ENCODE data around the gene C1orf21.

The C1orf21 gene

DNA sequence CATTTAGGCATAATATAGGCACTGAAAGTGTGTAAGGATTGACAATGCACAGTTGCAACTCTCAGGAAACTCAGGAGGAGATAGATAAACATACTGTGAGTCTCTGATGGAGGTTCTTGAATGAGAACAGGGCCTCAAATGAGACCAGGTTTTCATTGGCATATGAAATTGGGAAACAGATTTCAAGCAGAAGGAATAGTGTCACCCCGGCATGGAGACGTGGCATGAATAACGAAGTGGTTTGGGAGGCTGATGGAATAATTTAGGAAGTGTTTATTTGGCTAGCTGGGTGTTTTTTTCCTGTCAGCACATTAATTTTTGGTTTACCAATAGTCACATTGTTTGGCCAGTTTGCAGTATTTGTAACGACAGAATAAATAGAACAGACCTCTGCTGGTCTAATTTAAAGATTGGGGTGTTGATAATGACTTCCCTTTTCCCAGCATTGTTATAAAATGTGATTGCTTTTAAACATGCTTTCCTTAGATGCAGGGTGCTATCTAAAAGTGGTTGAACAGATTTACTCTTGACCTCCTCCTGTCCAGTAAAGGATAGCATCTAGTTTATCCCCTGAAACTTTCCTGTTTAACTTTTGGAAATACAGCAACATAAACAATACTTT lies 132.0 kb downstream of the C1orf21 start:
- H3K27me3 ChIP-seq: no peaks in the 10 kb centered on the region

DNA sequence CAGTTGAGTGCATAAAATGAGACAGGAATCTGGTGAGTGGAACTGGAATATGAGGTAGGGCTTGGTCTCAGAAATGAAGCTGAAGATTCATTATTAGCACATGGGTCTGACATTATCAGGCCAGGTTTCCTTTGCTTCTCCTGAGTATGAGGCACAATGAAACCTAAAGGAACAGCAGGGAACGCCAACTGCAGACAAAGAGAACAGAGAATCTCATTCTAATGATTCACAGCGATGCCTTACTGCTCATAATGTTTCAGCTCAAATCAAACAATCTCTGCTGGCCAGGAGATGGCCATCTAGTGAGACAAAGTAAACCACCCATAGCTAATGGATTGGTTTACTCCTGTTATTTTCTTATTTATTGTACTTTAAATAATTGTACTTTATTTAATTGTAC lies 133.5 kb downstream of the C1orf21 start:
- H3K4me2 ChIP-seq: no peak overlapping the region
- H3K27me3 ChIP-seq: no peaks in the 10 kb centered on the region
- H3K4me1 ChIP-seq: no peaks in the 10 kb centered on the region
- no peak overlapping the region for H3K4me3 ChIP-seq
- H4K20me1 ChIP-seq: no peaks in the 10 kb centered on the region
- no peak for TF ChIP-seq Cebpa-rat (IDR thresholded peaks at IDR 0.05)
- no peak overlapping the region for H3K27ac ChIP-seq
- H3K9ac ChIP-seq: no peak overlapping the region
- peaks cover 0 to 15% (median 4%) of the 10 kb centered on the region in 11 experiments; a peak in 4 of 22 replicates for H3K9me3 ChIP-seq (replicated peaks in 1 of 11)
- peaks cover 0 to 32% (median 0%) of the 10 kb centered on the region in 11 experiments; a peak in 3 of 22 replicates for H3K36me3 ChIP-seq

More for the DNA sequence above, 132.0 kb downstream of the C1orf21 start:
- H3K27ac ChIP-seq: no peak overlapping the region
- no peaks in the 10 kb centered on the region for H4K20me1 ChIP-seq
- H3K36me3 ChIP-seq: peaks cover 0 to 32% (median 0%) of the 10 kb centered on the region in 11 experiments; a peak in 3 of 22 replicates
- H3K9ac ChIP-seq: no peak overlapping the region
- H3K4me1 ChIP-seq: no peaks in the 10 kb centered on the region
- peaks cover 0 to 15% (median 4%) of the 10 kb centered on the region in 11 experiments; a peak in 4 of 22 replicates for H3K9me3 ChIP-seq (replicated peaks in 1 of 11)
- H3K4me2 ChIP-seq: no peak overlapping the region
- H3K4me3 ChIP-seq: no peak overlapping the region
- no peak for TF ChIP-seq Cebpa-rat (IDR thresholded peaks at IDR 0.05)

GRCh38 chr1:184524248-184524647 lies 137.4 kb downstream of the C1orf21 start:
- Histone ChIP-seq H3K9ac (no peak overlapping the region), H3K9me3 (replicated peaks in 1 of 11) (peaks cover 0 to 15% (median 0%) of the 10 kb centered on the region in 11 experiments; a peak in 4 of 22 replicates), H3K4me1 (no peaks in the 10 kb centered on the region), H3K27me3 (no peaks in the 10 kb centered on the region), H3K36me3 (peaks cover 0 to 29% (median 0%) of the 10 kb centered on the region in 11 experiments; a peak in 2 of 22 replicates), H3K4me3 (no peak overlapping the region), H4K20me1 (0 out of 22 replicates have a peak, but pooled peaks cover 0 to 8% (median 0%) of the 10 kb centered on the region in 11 experiments), H3K27ac (no peak overlapping the region), H3K4me2 (no peak overlapping the region)
- TF ChIP-seq Cebpa-rat (IDR thresholded peaks at IDR 0.05): no peak

DNA sequence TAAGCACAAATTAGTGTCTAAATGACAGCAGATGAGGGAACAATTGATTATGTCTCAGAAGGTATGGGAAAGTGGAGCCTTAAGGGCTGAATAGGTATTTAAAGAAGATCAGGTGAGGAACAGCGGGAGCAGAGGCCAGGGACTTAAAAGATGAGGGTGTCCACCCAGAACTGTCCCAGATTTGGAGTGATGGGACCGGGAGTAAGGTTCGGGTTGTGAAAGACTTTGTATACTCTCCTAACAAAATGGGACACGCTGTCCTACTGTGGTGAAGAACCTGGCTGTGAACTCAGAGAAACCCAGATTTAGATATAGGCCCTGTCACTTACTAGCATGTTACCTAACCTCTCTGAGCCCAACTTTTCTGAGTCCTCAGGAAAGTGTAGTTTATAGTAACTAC lies 140.6 kb downstream of the C1orf21 start:
- Histone ChIP-seq H3K9me3 (replicated peaks in 1 of 11) (peaks cover 0 to 12% (median 0%) of the 10 kb centered on the region in 11 experiments; a peak in 4 of 22 replicates), H3K27me3 (no peaks in the 10 kb centered on the region), H3K9ac (no peak overlapping the region), H3K4me1 (peaks cover 0 to 11% (median 1%) of the 10 kb centered on the region in 10 experiments; a peak in 10 of 20 replicates), H3K27ac (no peak overlapping the region), H3K4me3 (no peak overlapping the region), H3K36me3 (peaks cover 0 to 21% (median 0%) of the 10 kb centered on the region in 11 experiments; a peak in 2 of 22 replicates), H4K20me1 (0 out of 22 replicates have a peak, but pooled peaks cover 0 to 8% (median 0%) of the 10 kb centered on the region in 11 experiments), H3K4me2 (no peak overlapping the region)
- no peak for TF ChIP-seq Cebpa-rat (IDR thresholded peaks at IDR 0.05)

DNA sequence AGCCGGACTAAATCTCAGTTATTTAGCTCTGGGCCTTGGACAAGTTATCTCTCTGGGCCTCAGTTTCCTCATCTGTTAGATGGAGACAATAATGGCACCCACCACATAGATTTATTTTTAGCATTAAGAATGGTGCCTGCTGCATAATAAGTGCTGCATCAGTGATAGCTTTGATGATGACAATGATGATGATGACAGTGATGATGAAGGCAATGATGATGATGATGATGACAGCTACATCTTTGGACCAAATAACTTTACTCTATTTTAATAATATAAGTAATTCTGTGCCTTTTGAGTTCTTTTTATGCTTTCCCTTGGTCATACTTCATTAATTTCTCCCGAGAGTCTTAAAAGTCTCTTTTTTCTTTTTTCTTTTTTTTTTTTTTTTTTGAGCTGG lies 143.4 kb downstream of the C1orf21 start:
- Histone ChIP-seq H4K20me1 (0 out of 22 replicates have a peak, but pooled peaks cover 0 to 8% (median 0%) of the 10 kb centered on the region in 11 experiments), H3K36me3 (peaks cover 0 to 21% (median 0%) of the 10 kb centered on the region in 11 experiments; a peak in 2 of 22 replicates), H3K27me3 (no peaks in the 10 kb centered on the region), H3K4me1 (peaks cover 7 to 24% (median 12%) of the 10 kb centered on the region in 10 experiments), H3K9ac (no peak overlapping the region), H3K4me3 (no peak overlapping the region), H3K4me2 (no peak overlapping the region), H3K27ac (no peak overlapping the region), H3K9me3 (replicated peaks in 1 of 11) (no peaks in the 10 kb centered on the region)
- TF ChIP-seq Cebpa-rat (IDR thresholded peaks at IDR 0.05): no peak

DNA sequence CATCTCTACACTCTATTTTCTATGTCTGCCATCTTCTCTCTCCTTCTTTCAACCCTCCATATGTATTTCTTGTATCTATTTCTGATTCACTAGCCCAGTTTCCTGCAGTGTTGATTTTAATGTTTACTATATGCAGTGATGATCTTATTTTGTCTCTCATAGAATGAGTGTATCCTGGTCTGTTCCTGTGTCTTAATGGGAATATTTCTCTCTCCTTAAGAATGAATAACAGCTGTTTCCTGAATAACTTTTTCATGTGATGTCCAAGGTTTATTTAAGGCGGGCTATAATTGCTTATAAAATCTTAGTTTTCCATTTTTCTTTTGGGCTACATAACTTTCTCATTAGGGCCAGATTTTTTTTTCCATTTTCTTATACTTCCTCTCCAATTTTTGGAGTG lies 144.5 kb downstream of the C1orf21 start:
- H4K20me1 ChIP-seq: 0 out of 22 replicates have a peak, but pooled peaks cover 0 to 8% (median 0%) of the 10 kb centered on the region in 11 experiments
- H3K4me2 ChIP-seq: no peak overlapping the region
- no peak overlapping the region for H3K27ac ChIP-seq
- H3K27me3 ChIP-seq: no peaks in the 10 kb centered on the region
- peaks cover 0 to 8% (median 4%) of the 10 kb centered on the region in 11 experiments; a peak in 8 of 22 replicates for H3K9me3 ChIP-seq (replicated peaks in 1 of 11)
- H3K9ac ChIP-seq: no peak overlapping the region
- H3K4me3 ChIP-seq: no peak overlapping the region
- TF ChIP-seq Cebpa-rat (IDR thresholded peaks at IDR 0.05): no peak
- H3K36me3 ChIP-seq: peaks cover 0 to 32% (median 0%) of the 10 kb centered on the region in 11 experiments; a peak in 6 of 22 replicates
- peaks cover 7 to 24% (median 12%) of the 10 kb centered on the region in 10 experiments for H3K4me1 ChIP-seq

GRCh38 chr1:184532199-184532598 lies 145.4 kb downstream of the C1orf21 start:
- Histone ChIP-seq H4K20me1 (0 out of 22 replicates have a peak, but pooled peaks cover 0 to 3% (median 0%) of the 10 kb centered on the region in 11 experiments), H3K36me3 (peaks cover 0 to 32% (median 0%) of the 10 kb centered on the region in 11 experiments; a peak in 6 of 22 replicates), H3K27me3 (no peaks in the 10 kb centered on the region), H3K4me2 (peak overlapping the region in 4 of 11 experiments; percentile 47 to 69 (median 62); a peak in 6 of 22 replicates), H3K9ac (no peak overlapping the region), H3K4me1 (peaks cover 7 to 24% (median 12%) of the 10 kb centered on the region in 10 experiments), H3K9me3 (replicated peaks in 1 of 11) (peaks cover 0 to 11% (median 6%) of the 10 kb centered on the region in 11 experiments; a peak in 8 of 22 replicates), H3K27ac (no peak overlapping the region), H3K4me3 (no peak overlapping the region)
- no peak for TF ChIP-seq Cebpa-rat (IDR thresholded peaks at IDR 0.05)

DNA sequence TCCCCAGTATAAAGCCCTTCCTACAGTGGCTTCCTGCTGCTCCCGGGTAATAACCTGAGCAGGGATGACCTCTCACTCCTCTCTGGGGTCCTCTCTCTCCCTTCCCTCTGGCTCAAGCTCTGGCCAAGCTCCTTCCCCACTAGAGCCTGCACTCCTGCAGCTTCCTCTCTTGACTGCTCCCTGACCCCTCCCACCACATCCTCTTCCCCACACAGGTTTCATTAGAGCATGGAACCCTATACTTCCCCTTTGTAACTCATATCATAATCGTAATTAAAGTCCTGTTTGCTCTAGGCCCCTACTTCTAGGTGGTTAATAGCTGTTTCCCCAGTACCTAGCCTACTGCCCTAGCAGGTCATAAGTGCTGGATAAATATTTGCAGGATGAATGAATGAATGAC lies 146.2 kb downstream of the C1orf21 start:
- Histone ChIP-seq H3K4me2 (peak overlapping the region; percentile 17 to 69 (median 42); a peak in 21 of 22 replicates), H3K9ac (no peak overlapping the region), H3K4me3 (no peak overlapping the region), H4K20me1 (no peaks in the 10 kb centered on the region), H3K36me3 (peaks cover 0 to 34% (median 0%) of the 10 kb centered on the region in 11 experiments; a peak in 7 of 22 replicates), H3K27ac (no peak overlapping the region), H3K4me1 (peaks cover 7 to 24% (median 12%) of the 10 kb centered on the region in 10 experiments), H3K27me3 (no peaks in the 10 kb centered on the region), H3K9me3 (replicated peaks in 1 of 11) (peaks cover 0 to 20% (median 8%) of the 10 kb centered on the region in 11 experiments; a peak in 14 of 22 replicates)
- no peak for TF ChIP-seq Cebpa-rat (IDR thresholded peaks at IDR 0.05)

DNA sequence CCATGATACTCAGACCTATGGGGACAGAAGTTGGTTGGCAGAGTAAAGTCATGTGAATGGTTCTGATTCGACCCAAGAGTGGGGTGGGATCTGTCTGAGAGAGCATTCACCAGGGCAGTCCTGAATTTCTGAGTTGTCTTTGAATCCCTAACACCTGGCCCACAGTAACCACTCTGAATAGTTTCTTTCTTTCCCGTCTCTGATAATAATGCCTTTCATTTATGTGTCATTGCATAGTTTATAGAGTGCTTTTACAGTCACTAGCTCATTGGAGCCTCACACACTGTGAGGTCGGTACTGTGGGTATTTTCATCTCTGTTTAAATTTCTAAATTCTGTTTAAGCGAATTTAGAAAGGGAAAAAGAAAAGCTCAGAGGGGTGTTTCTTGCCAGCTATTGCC lies 147.1 kb downstream of the C1orf21 start:
- H3K27ac ChIP-seq: no peak overlapping the region
- no peak overlapping the region for H3K4me2 ChIP-seq

More for the DNA sequence above, 147.1 kb downstream of the C1orf21 start:
- H3K36me3 ChIP-seq: peaks cover 0 to 41% (median 0%) of the 10 kb centered on the region in 11 experiments; a peak in 7 of 22 replicates
- no peaks in the 10 kb centered on the region for H4K20me1 ChIP-seq
- TF ChIP-seq Cebpa-rat (IDR thresholded peaks at IDR 0.05): no peak
- peaks cover 7 to 24% (median 12%) of the 10 kb centered on the region in 10 experiments for H3K4me1 ChIP-seq
- H3K4me3 ChIP-seq: no peak overlapping the region
- peaks cover 6 to 27% (median 16%) of the 10 kb centered on the region in 11 experiments; a peak in 17 of 22 replicates for H3K9me3 ChIP-seq (replicated peaks in 1 of 11)
- no peaks in the 10 kb centered on the region for H3K27me3 ChIP-seq
- H3K9ac ChIP-seq: no peak overlapping the region

Measured in BLaER1 treated with 17β-estradiol and CSF1 and Interleukin-3, amounts not matched to agents 10 nM and 100 nM (cell line).